Glutamatergic neuron (in vitro differentiated cells): ENCODE results near the gene PAK5. TPM values are rescaled to one million over a fixed set of nuclear protein-coding genes. Genes with fewer than 3 reads are reported as not detected.

ENCODE experiments used
- DNase-seq: peaks from one replicate; pipeline ENCODE4 v3.0.0; 2022
- H3K27ac Mint-ChIP-seq: one replicate; pipeline ENCODE4 v1.8.0; 2020; ENCODE audit warnings: mild to moderate bottlenecking, mixed read lengths, inconsistent platforms; ENCODE audit not compliant: unreplicated experiment
- H3K27me3 Mint-ChIP-seq: one replicate; pipeline ENCODE4 v1.8.0; 2020; ENCODE audit warnings: mild to moderate bottlenecking, moderate library complexity, mixed read lengths, inconsistent platforms; ENCODE audit not compliant: unreplicated experiment
- H3K36me3 Mint-ChIP-seq: one replicate; pipeline ENCODE4 v1.8.0; 2020; ENCODE audit warnings: mild to moderate bottlenecking, mixed read lengths, inconsistent platforms; ENCODE audit not compliant: unreplicated experiment
- H3K4me1 Mint-ChIP-seq: one replicate; pipeline ENCODE4 v1.8.0; 2020; ENCODE audit warnings: mild to moderate bottlenecking, low read depth, mixed read lengths, inconsistent platforms; ENCODE audit not compliant: unreplicated experiment
- H3K4me3 Mint-ChIP-seq: one replicate; pipeline ENCODE4 v1.8.0; 2020; ENCODE audit warnings: mild to moderate bottlenecking, mixed read lengths, inconsistent platforms; ENCODE audit not compliant: unreplicated experiment
- H3K9me3 Mint-ChIP-seq: one replicate; pipeline ENCODE4 v1.8.0; 2020; ENCODE audit warnings: mild to moderate bottlenecking, moderate library complexity, mixed read lengths, inconsistent platforms; ENCODE audit not compliant: unreplicated experiment
- total RNA-seq: library from RNA; stranded (reverse); fragmentation: NEBNext Ultra II Directional; extraction: Animal tissue kit (Norgen Biotek cat#: 25700); gene quantifications from one replicate; pipeline ENCODE4 v1.2.1, GENCODE V29; 2021; ENCODE audit not compliant: unreplicated experiment
- TF ChIP-seq, protein P1 (sequence below): fragments of 200-600 bp; sonication (generic); IDR thresholded peaks from one replicate; pipeline ENCODE4 v1.5.0; 2021; ENCODE audit not compliant: partially characterized antibody, unreplicated experiment

PAK5 gene
- total RNA-seq, 1 donor from 2014 or later, result 6.8 TPM

DNA sequence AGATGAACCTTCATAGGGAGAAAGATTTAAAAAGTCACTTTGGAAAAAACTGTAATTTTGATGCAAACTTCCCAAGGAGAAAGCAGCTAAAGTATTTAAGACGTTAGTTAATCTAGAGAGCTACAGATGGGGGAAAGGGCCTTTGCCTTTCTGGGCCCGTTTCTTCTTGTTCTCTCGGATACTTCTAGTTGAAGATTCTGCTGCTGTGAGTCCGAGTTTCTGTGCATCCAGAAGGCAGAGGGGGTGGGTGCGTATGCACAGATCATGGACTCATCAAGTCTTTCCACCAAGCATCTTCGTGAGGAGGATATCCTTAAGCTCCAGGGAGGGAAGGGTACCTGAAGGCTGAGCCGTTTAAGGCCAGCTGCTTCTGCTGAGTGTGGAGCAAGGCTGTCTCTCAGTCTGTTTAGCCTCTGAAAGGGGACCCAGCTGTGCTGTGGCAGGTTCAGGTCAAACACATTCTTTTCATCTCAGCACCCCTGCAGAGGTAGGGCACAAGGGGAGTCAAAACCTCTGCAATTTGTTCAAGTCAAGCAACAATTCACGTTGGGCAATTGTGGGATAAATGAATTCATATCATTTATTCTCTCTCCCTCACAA is 320.2 kb downstream of the PAK5 start:
- TF ChIP-seq, protein P1, sequence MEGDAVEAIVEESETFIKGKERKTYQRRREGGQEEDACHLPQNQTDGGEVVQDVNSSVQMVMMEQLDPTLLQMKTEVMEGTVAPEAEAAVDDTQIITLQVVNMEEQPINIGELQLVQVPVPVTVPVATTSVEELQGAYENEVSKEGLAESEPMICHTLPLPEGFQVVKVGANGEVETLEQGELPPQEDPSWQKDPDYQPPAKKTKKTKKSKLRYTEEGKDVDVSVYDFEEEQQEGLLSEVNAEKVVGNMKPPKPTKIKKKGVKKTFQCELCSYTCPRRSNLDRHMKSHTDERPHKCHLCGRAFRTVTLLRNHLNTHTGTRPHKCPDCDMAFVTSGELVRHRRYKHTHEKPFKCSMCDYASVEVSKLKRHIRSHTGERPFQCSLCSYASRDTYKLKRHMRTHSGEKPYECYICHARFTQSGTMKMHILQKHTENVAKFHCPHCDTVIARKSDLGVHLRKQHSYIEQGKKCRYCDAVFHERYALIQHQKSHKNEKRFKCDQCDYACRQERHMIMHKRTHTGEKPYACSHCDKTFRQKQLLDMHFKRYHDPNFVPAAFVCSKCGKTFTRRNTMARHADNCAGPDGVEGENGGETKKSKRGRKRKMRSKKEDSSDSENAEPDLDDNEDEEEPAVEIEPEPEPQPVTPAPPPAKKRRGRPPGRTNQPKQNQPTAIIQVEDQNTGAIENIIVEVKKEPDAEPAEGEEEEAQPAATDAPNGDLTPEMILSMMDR, result no peak

GRCh38 chr20:9517297-9518162 is 321.3 kb downstream of the PAK5 start:
- no peaks in the 10 kb centered on the region for H3K36me3 Mint-ChIP-seq
- no peak overlapping the region for H3K4me3 Mint-ChIP-seq
- H3K27ac Mint-ChIP-seq, result no peak overlapping the region
- TF ChIP-seq, protein P1, result peak; percentile 40
- peaks cover 5% of the 10 kb centered on the region for H3K4me1 Mint-ChIP-seq
- peaks cover 23% of the 10 kb centered on the region for H3K27me3 Mint-ChIP-seq
- H3K9me3 Mint-ChIP-seq, result peaks cover 3% of the 10 kb centered on the region
- no peak for DNase-seq

More for the DNA sequence above, 320.2 kb downstream of the PAK5 start:
- no peak overlapping the region for H3K27ac Mint-ChIP-seq
- H3K4me3 Mint-ChIP-seq, result no peak overlapping the region
- H3K27me3 Mint-ChIP-seq, result peaks cover 23% of the 10 kb centered on the region
- H3K4me1 Mint-ChIP-seq, result peaks cover 5% of the 10 kb centered on the region
- H3K9me3 Mint-ChIP-seq, result peaks cover 3% of the 10 kb centered on the region
- DNase-seq, result no peak
- no peaks in the 10 kb centered on the region for H3K36me3 Mint-ChIP-seq

GRCh38 chr20:9516234-9516871 is 322.5 kb downstream of the PAK5 start:
- H3K9me3 Mint-ChIP-seq, result peaks cover 3% of the 10 kb centered on the region
- peaks cover 5% of the 10 kb centered on the region for H3K4me1 Mint-ChIP-seq
- no peak overlapping the region for H3K27ac Mint-ChIP-seq
- TF ChIP-seq, protein P1, result no peak
- H3K36me3 Mint-ChIP-seq, result no peaks in the 10 kb centered on the region
- H3K27me3 Mint-ChIP-seq, result peaks cover 23% of the 10 kb centered on the region
- DNase-seq, result no peak
- H3K4me3 Mint-ChIP-seq, result peak overlapping the region; percentile 81

DNA sequence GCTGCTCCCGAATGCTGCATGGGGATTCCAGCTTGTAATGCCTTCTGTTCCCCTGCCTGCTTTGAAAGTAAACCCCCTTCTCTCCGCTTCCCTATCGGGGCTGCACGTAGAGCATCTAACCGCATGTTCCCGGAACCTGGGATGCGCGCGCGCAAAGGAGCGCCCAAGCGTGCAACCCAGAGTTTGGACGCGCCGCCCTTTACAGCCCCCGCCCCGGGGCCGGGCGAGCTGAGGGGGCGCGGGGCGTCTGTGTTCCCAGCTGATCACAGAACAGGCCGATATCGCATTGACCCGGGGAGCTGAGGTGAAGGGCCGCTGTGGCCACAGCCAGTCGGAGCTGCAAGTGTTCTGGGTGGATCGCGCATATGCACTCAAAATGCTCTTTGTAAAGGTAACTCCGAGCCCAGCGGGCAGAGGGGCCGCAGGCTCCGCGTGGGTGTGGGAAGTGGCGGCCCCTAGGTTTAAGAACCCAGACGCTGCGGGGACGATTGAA is 323.1 kb downstream of the PAK5 start:
- Mint-ChIP-seq H3K27me3 (peaks cover 23% of the 10 kb centered on the region), H3K36me3 (no peaks in the 10 kb centered on the region), H3K27ac (no peak overlapping the region), H3K9me3 (peaks cover 3% of the 10 kb centered on the region), H3K4me1 (peaks cover 5% of the 10 kb centered on the region), H3K4me3 (peak overlapping the region; percentile 81)
- TF ChIP-seq, protein P1, result no peak
- DNase-seq, result peak; percentile 39
